RPMI8226 (cell line): ENCODE data around the gene CHCHD6.

Source experiments
- DNase-seq: peaks from one replicate; pipeline ENCODE4 v3.0.0-alpha.2; 2015

The CHCHD6 gene

GRCh38 chr3:126668450-126669401 lies 35.3 kb upstream of the CHCHD6 start:
- DNase-seq = no peak

GRCh38 chr3:126671521-126671920 lies 32.5 kb upstream of the CHCHD6 start:
- DNase-seq = no peak

GRCh38 chr3:126672340-126672739 lies 31.7 kb upstream of the CHCHD6 start:
- DNase-seq = no peak

GRCh38 chr3:126672741-126673140 lies 31.3 kb upstream of the CHCHD6 start:
- DNase-seq = peak; percentile 65

GRCh38 chr3:126676919-126677705 lies 26.9 kb upstream of the CHCHD6 start:
- DNase-seq = no peak

- no peak for DNase-seq
Observed at GRCh38 chr3:126677862-126678503, 26.1 kb upstream of the CHCHD6 start.

GRCh38 chr3:126678693-126679317 lies 25.2 kb upstream of the CHCHD6 start:
- peak; percentile 61 for DNase-seq

GRCh38 chr3:126679318-126679751 lies 24.7 kb upstream of the CHCHD6 start:
- peak; percentile 77 for DNase-seq

GRCh38 chr3:126679831-126680666 lies 24.0 kb upstream of the CHCHD6 start:
- no peak for DNase-seq

GRCh38 chr3:126680667-126681055 lies 23.4 kb upstream of the CHCHD6 start:
- DNase-seq = no peak

GRCh38 chr3:126682009-126682408 lies 22.0 kb upstream of the CHCHD6 start:
- DNase-seq = no peak

- no peak for DNase-seq
Observed at GRCh38 chr3:126683069-126683468, 21.0 kb upstream of the CHCHD6 start.

- DNase-seq = no peak
Observed at GRCh38 chr3:126684218-126684751, 19.8 kb upstream of the CHCHD6 start.

GRCh38 chr3:126685021-126685420 lies 19.0 kb upstream of the CHCHD6 start:
- no peak for DNase-seq

GRCh38 chr3:126685493-126685892 lies 18.5 kb upstream of the CHCHD6 start:
- no peak for DNase-seq

GRCh38 chr3:126691765-126692164 lies 12.3 kb upstream of the CHCHD6 start:
- no peak for DNase-seq

- DNase-seq = no peak
Observed at GRCh38 chr3:126692858-126693257, 11.2 kb upstream of the CHCHD6 start.

- DNase-seq = no peak
Observed at GRCh38 chr3:126693921-126694320, 10.1 kb upstream of the CHCHD6 start.

- no peak for DNase-seq
Observed at GRCh38 chr3:126696701-126697267, 7.3 kb upstream of the CHCHD6 start.

GRCh38 chr3:126699011-126699410 lies 5.0 kb upstream of the CHCHD6 start:
- no peak for DNase-seq
